Osteoblast (primary cell): ENCODE data around the gene HOXB3. TPM values are rescaled to one million over a fixed set of nuclear protein-coding genes. Genes with fewer than 3 reads are reported as not detected.

Experiments used
- DNase-seq: peaks from one replicate; pipeline ENCODE4 v3.0.0; 2011; ENCODE audit warnings: low spot score, mixed read lengths; ENCODE audit not compliant: insufficient read length; ENCODE audit errors: missing footprints
- H2AFZ ChIP-seq: 2 replicates; pipeline ENCODE4 v1.6.0; 2011; ENCODE audit warnings: mild to moderate bottlenecking, low read length
- H3K27ac ChIP-seq: 2 replicates; pipeline ENCODE4 v1.5.1; 2011; ENCODE audit warnings: mild to moderate bottlenecking, low read depth, low read length, moderate library complexity
- H3K27me3 ChIP-seq: 2 replicates; pipeline ENCODE4 v1.6.0; 2012; ENCODE audit warnings: mild to moderate bottlenecking, control low read depth, inconsistent platforms, low read length, moderate library complexity; ENCODE audit not compliant: insufficient read depth
- H3K36me3 ChIP-seq: 2 replicates; pipeline ENCODE4 v1.5.1; 2011; ENCODE audit warnings: mild to moderate bottlenecking, low read length, control low read depth, moderate library complexity; ENCODE audit not compliant: insufficient read depth
- H3K4me1 ChIP-seq: 2 replicates; pipeline ENCODE4 v1.5.1; 2011; ENCODE audit warnings: mild to moderate bottlenecking, low read length, control low read depth, moderate library complexity; ENCODE audit not compliant: insufficient read depth
- H3K4me2 ChIP-seq: 2 replicates; pipeline ENCODE4 v1.6.0; 2011; ENCODE audit warnings: mild to moderate bottlenecking, low read length; ENCODE audit not compliant: insufficient read depth
- H3K4me3 ChIP-seq: fragments of 200-600 bp; sonication (generic); 3 replicates; pipeline ENCODE4 v1.5.1; 2012; ENCODE audit warnings: mild to moderate bottlenecking, low read length, inconsistent platforms; ENCODE audit not compliant: insufficient read depth
- H3K79me2 ChIP-seq: 2 replicates; pipeline ENCODE4 v1.6.0; 2012; ENCODE audit warnings: mild to moderate bottlenecking, low read length, control low read depth, inconsistent platforms; ENCODE audit not compliant: insufficient read depth
- H3K9me3 ChIP-seq: 2 replicates; pipeline ENCODE4 v1.5.1; 2011; ENCODE audit warnings: low read depth, low read length, control low read depth
- H4K20me1 ChIP-seq: 2 replicates; pipeline ENCODE4 v1.6.0; 2012; ENCODE audit warnings: mild to moderate bottlenecking, low read length, control low read depth; ENCODE audit not compliant: insufficient read depth
- total RNA-seq: library from RNA; depleted of rRNA; stranded (reverse); fragments of >200 nt; gene quantifications from 2 replicates; pipeline ENCODE4 v1.2.3, GENCODE V29; 2012
- TF ChIP-seq, protein P1 (sequence below): IDR thresholded peaks from 2 replicates; pipeline ENCODE4 v1.5.1; 2011; ENCODE audit warnings: mild to moderate bottlenecking, low read depth, low read length, moderate library complexity; ENCODE audit errors: extremely low read depth

The HOXB3 gene
- total RNA-seq, 1 donor: 1.8 TPM

DNA sequence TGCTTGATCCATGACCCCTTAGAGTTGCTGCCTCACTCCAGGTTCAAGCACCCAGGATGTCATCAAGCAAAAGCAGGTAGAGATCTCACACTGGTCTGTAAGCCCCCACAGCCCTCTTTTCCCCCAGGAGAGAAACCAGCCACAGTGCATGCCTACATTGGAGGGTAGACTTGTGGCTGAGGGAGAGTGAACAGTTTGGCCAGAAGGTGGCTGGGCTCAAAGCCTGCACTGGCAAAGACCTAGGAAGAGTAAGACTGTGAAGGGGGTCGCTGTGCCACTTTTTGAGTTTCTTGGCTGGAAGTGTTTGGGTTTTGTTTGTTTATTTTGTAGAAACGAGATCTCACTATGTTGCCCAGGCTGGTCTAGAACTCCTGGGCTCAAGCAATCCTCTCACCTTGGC is 87.7 kb downstream of the HOXB3 start:
- Histone ChIP-seq H4K20me1 (no peaks in the 10 kb centered on the region), H2AFZ (no peak overlapping the region), H3K4me2 (no peak overlapping the region), H3K4me3 (no peak overlapping the region), H3K79me2 (no peaks in the 10 kb centered on the region), H3K36me3 (no peaks in the 10 kb centered on the region), H3K27ac (no peak overlapping the region), H3K9me3 (no peaks in the 10 kb centered on the region), H3K4me1 (peaks cover 5% of the 10 kb centered on the region), H3K27me3 (peaks cover 27% of the 10 kb centered on the region)
- DNase-seq: no peak
- TF ChIP-seq, protein P1, sequence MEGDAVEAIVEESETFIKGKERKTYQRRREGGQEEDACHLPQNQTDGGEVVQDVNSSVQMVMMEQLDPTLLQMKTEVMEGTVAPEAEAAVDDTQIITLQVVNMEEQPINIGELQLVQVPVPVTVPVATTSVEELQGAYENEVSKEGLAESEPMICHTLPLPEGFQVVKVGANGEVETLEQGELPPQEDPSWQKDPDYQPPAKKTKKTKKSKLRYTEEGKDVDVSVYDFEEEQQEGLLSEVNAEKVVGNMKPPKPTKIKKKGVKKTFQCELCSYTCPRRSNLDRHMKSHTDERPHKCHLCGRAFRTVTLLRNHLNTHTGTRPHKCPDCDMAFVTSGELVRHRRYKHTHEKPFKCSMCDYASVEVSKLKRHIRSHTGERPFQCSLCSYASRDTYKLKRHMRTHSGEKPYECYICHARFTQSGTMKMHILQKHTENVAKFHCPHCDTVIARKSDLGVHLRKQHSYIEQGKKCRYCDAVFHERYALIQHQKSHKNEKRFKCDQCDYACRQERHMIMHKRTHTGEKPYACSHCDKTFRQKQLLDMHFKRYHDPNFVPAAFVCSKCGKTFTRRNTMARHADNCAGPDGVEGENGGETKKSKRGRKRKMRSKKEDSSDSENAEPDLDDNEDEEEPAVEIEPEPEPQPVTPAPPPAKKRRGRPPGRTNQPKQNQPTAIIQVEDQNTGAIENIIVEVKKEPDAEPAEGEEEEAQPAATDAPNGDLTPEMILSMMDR: no peak

DNA sequence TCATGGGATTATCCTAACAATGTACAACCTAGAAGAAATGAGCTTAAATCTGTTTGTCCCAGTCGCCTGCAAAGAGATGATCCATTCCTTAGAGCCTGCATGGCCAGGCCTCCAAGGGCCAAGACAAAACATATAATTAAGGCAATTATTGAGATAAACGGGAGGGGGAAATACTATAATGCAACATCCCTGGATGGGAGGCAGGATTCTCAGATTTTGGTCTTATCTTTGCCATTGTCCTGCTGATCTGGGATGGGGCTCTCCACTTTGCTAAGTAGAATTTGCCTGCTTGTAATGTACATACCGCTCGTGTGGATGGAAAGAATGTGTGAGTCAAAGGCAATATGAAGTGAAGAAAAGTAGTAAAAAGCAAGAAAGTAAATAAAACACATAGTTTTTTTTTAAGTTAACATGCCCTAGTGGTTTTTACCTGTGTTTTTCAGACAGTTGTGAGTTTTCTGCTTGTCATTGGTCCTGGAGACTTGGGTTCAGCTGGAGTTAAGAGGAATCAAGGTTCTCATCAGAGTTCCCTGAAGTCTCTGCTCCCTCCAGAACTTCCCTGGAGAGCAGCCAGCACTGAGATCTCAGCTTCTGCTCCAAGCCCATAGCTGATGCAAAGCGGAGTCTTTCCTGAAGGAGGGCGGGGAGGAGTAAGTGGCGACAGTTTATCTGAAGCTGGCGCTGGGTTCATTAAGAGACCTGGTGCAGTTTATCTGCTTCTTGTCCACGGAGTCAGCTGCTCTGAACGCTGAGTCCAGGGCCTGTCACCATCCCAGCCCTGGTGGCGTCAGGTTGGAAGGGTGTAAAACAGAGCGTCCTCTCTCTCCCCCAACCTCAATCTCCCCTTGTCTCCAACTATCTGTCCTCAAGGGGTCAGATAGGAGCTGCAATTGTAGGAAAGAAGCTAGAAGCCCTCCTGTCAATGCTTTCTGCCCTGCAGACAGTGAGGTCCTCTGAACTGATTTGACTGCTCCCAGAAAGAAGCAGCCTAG is 89.3 kb downstream of the HOXB3 start:
- Histone ChIP-seq H3K27ac (no peak overlapping the region), H3K79me2 (no peaks in the 10 kb centered on the region), H2AFZ (no peak overlapping the region), H4K20me1 (no peaks in the 10 kb centered on the region), H3K4me2 (no peak overlapping the region), H3K4me1 (peaks cover 1% of the 10 kb centered on the region), H3K27me3 (peaks cover 30% of the 10 kb centered on the region), H3K9me3 (no peaks in the 10 kb centered on the region), H3K4me3 (no peak overlapping the region), H3K36me3 (no peaks in the 10 kb centered on the region)
- DNase-seq: no peak
- TF ChIP-seq, protein P1: no peak

DNA sequence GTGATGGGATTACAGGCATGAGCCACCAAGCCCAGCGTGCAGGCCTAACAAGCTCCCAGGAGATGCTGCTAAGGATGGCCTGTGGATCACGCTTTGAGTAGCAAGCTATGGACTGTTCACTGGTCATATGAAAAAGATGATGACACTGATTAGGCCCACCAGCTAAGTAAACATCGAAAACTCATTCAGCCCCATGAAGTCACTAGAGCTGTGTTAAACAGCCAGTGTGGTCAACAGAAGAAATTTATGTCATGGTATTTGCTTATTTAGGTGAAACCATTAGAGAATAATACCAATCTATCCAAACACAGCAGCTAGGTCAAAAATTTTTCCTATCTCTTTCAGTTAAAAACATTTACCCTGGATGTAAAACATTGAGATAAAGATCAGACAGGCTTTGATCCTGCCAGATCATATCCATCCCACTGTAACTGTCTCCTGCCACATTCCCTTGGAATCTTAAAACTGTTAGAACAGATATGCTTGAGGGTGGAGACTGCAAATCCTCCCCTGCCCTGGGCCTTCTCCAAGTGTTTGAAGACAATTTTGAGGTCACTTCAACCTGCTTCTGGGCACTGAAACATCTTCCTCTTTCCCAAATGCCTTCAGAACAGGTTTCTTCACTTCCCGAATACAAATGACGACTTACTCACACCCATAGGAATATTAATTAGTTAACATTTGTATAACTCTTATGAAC is 90.2 kb downstream of the HOXB3 start:
- Histone ChIP-seq H3K4me1 (no peaks in the 10 kb centered on the region), H3K9me3 (no peaks in the 10 kb centered on the region), H3K27me3 (peaks cover 30% of the 10 kb centered on the region), H2AFZ (no peak overlapping the region), H3K4me2 (no peak overlapping the region), H3K4me3 (no peak overlapping the region), H3K27ac (no peak overlapping the region), H3K36me3 (no peaks in the 10 kb centered on the region), H4K20me1 (no peaks in the 10 kb centered on the region), H3K79me2 (no peaks in the 10 kb centered on the region)
- TF ChIP-seq, protein P1: no peak
- DNase-seq: no peak

DNA sequence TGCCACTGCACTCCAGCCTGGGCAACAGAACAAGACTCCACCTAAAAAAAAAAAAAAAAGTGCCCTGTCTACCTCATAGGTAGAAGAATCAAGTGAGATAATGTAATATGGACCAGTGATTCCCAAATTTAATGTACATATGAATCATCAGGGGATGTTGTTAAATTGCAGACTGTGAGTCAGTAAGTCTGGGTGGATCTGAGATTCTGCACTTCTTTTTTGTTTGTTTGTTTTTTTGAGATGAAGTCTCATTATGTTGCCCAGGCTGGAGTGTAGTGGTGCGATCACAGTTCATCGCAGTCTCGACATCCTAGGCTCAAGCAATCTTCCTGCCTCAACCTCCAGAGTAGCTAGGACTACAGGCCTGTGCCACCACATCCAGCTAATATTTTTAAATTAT is 90.8 kb downstream of the HOXB3 start:
- Histone ChIP-seq H3K79me2 (no peaks in the 10 kb centered on the region), H2AFZ (no peak overlapping the region), H4K20me1 (no peaks in the 10 kb centered on the region), H3K9me3 (no peaks in the 10 kb centered on the region), H3K36me3 (no peaks in the 10 kb centered on the region), H3K4me3 (no peak overlapping the region), H3K27ac (no peak overlapping the region), H3K4me2 (no peak overlapping the region), H3K27me3 (peaks cover 30% of the 10 kb centered on the region), H3K4me1 (peaks cover 3% of the 10 kb centered on the region)
- DNase-seq: no peak
- TF ChIP-seq, protein P1: no peak
